Measurements from ENCODE around the gene UQCRHL.
"Not testable (repeated sequence)": the region's sequence is repeated elsewhere in the genome, so short reads cannot be mapped to it uniquely, and the experiment has no call there.

The UQCRHL gene

GRCh38 chr1:15835741-15836510 lies 28.5 kb upstream of the UQCRHL start:
- DNase-seq (ENCODE audit: low read depth in 1 of 2, low spot score in 1 of 2), result peak; percentile 99 to 100

DNA sequence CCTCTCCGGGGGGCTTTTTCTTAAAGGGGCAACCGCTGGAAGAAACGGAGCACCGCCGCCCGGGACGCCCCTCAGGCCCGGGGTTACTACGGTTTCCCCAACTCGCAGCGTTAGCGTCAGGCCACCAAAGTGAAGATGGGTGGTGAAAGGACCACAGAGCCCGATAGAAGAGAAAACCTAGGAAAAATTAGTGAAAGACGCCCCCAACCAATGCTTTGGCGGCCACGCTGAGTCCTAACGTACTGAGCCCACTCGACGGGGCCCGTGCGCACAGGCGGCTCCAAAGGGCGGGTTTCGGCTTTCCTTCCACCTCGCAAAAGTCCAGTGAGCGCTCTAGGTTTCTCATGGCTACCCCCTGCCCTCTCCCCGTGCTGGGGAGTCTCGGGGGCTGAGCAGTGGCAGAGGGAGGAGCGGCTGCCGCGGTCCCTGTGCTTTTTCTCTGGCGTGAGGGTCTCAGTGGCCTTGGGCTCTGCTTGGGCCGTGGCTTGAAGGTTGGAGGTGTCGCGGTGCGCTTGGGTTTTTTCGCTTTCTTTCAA lies 27.8 kb upstream of the UQCRHL start:
- DNase-seq (ENCODE audit: low read depth in 1 of 2, low spot score in 1 of 2), result no peak

DNA sequence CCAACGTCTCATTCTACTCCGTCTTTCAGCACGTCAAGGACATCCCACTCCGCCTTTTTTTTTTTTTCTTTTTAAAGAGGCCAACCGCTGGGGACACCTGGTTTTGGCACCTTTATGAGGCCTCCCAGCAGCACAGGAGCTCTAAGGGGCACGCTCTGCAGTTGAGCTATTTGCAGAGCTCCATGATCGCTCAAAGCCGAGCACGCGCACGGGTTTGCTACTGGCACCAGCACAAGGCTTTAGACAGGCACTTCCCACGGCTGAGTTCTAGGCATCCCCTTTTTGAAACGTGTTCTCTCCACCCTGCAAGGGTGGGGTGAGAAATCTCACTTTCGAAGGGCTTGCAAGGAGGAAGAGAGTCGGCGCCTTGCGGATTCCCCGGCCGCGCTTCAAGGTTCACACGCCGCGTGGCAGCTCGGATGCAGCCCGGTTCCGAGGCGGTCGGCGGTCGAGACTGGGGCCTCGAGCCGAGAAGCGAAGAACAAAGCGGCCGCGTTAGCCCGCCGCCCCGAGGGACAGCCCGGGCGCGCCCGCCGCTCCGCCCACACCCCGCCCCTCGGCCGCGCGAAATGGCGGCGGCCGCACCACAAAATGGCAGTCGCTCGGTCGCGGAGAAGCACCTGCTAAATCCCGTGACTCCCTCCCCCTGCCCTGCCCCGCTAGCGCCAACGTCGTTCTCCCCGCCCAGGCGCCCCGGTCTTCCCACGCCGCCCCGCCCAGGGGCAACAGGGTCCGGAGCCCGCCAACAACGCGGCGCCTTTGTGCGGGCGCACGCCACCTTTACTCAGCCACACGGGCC lies 27.2 kb upstream of the UQCRHL start:
- peak; percentile 81 to 83 for DNase-seq (ENCODE audit: low read depth in 1 of 2, low spot score in 1 of 2)

DNA sequence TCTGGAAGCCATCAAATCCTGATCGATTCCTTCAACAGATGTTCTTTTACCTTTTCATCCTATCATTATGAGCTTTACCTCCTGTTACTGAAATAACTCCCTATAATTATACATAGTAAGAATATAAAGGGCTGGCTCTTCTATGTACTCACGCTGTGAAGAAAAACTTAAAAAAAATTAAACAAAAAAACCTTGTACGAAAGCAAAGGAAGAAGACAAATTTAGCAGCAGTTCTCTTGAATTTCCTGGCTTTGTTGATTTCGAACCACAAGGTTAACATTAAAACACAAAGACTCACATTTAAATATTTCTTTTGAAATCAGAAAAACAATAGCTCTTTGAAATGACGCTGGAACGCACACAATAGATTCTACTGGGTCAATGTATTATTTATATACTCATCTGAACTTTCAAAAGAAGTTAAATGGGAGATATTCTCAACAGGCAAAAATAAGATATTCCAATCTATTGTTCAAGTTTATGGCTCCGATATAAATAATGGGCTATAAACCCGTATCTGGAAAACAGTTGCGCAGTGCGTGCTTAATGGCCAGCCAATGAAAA lies 26.5 kb upstream of the UQCRHL start:
- DNase-seq (ENCODE audit: low read depth in 1 of 2, low spot score in 1 of 2), result no peak

- peak; percentile 3 to 22 for DNase-seq (ENCODE audit: low read depth in 1 of 2, low spot score in 1 of 2)
Observed at GRCh38 chr1:15833069-15833679, 25.7 kb upstream of the UQCRHL start.

DNA sequence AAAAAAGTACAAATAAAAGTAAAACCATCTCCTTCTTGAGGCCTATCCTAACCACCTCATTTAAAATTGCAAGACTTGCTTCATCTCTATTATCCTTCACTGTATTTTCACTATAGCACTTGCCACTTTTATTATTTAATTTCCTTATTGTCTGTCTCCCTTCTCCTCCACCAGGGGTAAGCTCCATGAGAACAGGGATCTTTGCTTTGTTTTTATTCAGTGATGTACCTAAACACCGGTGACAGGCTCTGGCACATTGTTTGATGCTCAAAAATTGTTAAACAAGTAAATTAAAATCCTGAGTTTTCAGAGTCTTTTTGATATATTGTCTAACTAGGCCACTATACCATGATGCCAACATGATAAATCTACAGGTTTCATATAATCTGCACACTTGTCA lies 22.8 kb upstream of the UQCRHL start:
- DNase-seq (ENCODE audit: low read depth in 1 of 2, low spot score in 1 of 2), result no peak

- DNase-seq (ENCODE audit: low read depth in 1 of 2, low spot score in 1 of 2), result not testable (repeated sequence)
Observed at GRCh38 chr1:15828931-15829330, 21.5 kb upstream of the UQCRHL start.

DNA sequence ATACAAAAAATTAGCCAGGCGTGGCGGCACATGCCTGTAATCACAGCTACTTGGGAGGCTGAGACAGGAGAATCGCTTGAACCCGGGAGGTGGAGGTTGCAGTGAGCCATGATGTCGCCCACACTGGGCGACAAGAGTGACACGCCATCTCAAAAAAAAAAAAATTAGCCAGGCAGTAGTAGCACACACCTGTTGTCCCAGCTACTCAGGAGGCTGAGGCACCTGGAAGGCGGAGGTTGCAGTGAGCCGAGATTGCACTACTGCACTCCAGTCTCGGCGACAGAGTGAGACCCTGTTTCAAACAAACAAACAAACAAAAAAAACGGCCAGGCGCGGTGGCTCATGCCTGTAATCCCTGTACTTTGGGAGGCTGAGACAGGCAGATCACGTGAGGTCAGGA lies 20.1 kb upstream of the UQCRHL start:
- not testable (repeated sequence) for DNase-seq (ENCODE audit: low read depth in 1 of 2, low spot score in 1 of 2)

- no peak for DNase-seq (ENCODE audit: low read depth in 1 of 2, low spot score in 1 of 2)
Observed at GRCh38 chr1:15826810-15827507, 19.5 kb upstream of the UQCRHL start.

DNA sequence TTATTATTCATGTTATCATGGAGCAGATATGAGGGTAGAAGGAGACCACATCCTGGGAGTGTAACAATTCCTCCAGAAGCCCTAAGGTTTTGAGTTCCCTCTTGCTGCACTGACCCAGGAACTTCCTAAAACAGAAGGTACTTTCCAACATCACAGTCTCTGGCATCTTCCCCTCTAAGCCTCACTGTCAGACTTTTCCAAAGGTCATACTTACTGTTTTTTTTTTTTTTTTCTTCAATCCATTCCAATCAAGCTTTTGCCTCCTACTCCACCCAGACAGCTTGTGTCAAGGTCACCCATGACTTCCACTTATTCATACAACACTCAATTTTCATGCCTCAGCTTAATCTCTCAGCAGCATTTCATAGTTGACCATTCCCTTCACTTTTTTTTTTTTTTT lies 18.4 kb upstream of the UQCRHL start:
- no peak for DNase-seq (ENCODE audit: low read depth in 1 of 2, low spot score in 1 of 2)

DNA sequence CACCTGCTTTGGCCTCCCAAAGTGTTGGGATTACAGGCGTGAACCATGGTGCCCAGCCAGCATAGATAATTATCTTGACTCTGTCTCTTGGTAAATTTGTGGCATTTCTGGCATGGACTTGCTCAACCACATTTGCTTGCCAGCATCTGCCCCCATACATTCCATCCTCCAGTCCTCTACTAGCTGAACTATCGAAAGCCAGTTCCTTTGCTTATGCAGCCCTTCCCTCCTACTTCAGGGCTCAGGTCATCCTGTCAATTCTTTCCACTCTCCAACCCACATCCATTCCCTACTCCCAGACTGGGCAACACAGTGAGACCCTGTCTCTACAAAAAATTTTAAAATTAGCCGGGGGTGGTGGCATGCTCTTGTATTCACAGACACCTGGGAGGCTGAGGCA lies 13.0 kb upstream of the UQCRHL start:
- DNase-seq (ENCODE audit: low read depth in 1 of 2, low spot score in 1 of 2), result no peak

DNA sequence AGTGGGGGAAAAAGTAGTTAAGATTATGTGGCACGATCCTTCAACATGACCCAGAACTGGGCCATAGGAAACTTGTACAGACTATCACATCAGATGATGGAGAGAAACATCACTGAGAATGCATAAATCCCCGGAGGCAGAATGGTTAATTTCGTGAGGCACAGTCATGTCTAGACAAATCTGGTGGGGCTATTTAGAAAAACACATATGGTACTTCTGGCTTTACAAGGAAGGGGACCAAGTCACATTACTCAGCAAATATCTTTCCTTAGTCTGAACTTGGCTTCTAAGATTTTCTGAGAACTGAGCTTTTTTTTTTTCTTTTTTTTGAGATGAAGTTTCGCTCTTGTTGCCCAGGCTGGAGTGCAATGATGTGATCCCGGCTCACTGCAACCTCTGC lies 9.2 kb upstream of the UQCRHL start:
- no peak for DNase-seq (ENCODE audit: low read depth in 1 of 2, low spot score in 1 of 2)

GRCh38 chr1:15810073-15810472 lies 2.6 kb upstream of the UQCRHL start:
- no peak for DNase-seq (ENCODE audit: low read depth in 1 of 2, low spot score in 1 of 2)

- no peak for DNase-seq (ENCODE audit: low read depth in 1 of 2, low spot score in 1 of 2)
Observed at GRCh38 chr1:15808955-15809354, 1.5 kb upstream of the UQCRHL start.

GRCh38 chr1:15807121-15807520 lies 328 bp downstream of the UQCRHL start:
- no peak for DNase-seq (ENCODE audit: low read depth in 1 of 2, low spot score in 1 of 2)

DNA sequence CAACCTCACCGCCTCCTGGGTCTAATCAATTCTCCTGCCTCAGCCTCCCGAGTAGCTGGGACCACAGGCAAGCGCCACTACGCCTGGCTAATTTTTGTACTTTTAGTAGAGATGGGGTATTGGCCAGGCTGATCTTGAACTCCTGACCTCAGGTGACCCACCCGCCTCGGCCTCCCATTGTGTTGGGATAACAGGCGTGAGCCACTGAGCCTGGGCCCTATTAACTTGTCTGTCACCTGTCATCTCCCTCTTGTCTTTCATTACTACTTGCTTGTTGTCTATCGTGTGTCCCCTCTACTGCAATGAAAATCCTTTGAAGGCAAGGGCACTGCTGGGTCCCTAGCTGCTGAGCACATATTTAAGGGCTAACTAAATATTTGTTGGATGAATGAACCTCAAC lies 3.4 kb downstream of the UQCRHL start:
- no peak for DNase-seq (ENCODE audit: low read depth in 1 of 2, low spot score in 1 of 2)

DNA sequence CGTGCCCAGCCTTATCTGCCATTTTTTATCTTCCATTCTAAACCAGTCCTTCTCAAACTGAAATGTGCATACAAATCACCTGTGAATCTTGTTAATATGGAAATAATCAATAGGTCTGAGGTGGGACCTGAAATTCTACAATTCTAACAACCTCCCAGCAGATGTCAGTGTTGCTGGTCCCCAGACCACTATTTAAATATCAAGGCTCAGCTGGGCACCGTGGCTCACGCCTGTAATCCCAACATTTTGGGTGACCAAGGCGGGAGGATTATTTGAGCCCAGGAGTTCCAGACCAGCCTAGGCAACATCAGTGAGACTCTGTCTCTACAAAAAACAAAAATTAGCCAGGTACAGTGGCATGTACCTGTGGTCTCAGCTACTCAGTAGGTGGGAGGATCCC lies 4.1 kb downstream of the UQCRHL start:
- DNase-seq (ENCODE audit: low read depth in 1 of 2, low spot score in 1 of 2), result no peak

DNA sequence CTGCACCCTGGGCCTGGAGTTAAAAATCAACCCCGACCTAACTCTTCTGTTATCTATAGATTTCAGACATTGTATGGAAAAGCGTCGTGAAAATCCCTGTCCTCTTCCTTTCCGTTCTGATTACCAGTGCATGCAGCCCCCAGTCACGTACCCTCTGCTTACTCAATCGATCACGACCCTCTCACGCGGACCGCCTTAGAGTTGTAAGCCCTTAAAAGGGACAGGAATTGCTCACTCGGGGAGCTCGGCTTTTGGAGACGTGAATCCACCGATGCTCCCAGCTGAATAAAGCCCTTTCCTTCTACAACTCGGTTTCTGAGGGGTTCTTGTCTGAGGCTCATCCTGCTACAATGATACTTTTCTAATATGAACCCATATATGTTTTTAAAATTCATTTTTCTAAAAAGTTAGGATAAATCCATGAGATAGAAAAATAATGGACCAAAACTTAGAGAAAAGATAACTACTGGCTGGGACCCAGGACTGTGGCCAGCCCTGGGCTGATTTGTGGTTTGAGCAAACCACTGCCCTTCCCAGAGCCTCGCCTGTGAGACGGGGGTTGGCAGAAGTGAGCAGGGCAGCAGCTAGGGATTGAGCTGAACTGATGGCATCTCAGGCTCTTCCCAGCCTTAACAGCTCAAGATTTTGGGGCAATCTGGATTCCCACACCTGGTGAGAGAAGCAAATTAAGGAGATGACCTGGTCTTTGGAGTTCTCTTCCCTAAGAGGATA lies 5.0 kb downstream of the UQCRHL start:
- no peak for DNase-seq (ENCODE audit: low read depth in 1 of 2, low spot score in 1 of 2)

DNA sequence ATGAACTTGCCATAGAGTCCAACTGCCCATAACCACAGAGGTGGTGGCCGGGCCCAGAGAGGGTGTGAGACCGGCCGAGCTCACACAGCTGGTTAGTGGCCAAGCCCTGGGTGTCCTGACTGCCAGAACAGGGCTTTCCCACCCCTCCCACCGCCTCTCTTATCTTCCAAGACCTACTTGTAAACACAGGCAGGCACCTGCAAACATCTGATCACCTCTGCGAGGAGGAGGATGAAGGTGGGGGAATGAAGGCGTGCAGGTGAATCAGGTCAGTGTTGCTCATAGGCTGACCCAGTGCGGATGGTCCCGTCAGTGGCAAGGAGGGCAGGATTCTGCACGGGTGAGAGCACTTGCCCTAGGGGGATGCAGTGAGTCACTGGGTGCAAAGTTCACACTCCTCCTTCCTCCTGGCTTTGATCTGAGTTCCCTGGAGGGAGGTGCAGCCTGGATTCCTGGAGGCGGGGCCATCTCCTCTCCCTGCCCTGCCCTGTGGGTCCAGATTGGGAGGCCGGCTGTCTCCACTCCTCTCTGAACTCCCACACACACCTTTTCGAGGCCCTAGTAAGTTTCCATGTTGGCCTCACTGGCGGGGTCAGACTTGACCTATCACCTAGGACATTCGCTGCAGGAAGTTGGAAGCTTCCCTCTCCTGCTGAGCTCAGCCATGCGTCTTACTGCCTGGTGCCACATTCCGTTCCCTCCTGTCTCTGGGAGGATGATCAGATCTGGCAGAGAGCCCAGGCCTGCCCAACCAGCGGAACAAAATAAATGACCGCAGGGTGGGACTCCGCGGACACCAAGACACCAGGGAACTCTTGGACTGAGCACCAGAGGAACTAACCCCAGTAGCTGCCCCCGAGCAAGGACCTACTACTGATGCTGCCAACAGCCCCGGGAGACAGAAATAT lies 7.3 kb downstream of the UQCRHL start:
- no peak for DNase-seq (ENCODE audit: low read depth in 1 of 2, low spot score in 1 of 2)

All from stimulated activated CD4-positive, alpha-beta T cell treated with anti-CD3 and anti-CD28 coated beads, Interleukin-15, amount 100 ng/mL, for 1 hour (primary cell).